ENCODE results near the gene GDI1.

DNA sequence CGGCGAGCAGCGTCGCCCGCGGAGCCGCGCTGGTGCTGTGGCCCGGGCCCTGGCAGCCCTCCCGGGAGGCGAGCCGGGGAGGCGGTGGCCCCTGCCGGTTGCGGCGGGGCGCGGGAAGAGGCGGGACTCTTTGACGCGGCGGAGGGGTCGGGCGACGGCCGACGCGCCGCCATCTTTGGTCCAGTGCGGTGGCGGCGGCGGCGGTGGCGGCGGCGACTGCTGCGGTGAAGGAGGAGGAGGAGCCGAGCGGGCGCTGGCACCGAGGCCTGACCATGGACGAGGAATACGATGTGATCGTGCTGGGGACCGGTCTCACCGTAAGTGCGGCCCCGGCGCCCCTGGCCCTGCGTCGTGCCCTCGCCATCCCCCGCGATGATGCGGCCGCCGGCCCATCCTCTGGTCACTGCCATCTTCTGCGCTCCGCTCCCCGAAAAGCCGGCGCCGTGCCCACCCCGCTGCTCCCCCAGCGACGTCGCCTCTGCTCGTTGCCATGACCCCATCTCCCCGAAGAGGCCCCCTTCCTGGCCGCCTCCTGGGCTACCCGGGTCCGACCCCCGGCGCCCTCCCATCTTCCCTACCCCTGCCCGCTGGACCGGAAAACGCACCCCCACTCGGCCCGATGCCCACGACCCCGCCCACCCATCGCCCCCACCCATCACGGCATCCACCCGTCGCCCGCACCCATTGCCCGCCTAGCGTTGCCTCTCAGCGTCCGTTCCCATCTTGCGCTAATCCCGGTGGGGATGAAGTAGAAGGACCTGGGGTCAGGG lies at the start of gene GDI1:
- TF ChIP-seq POLR2A (IDR thresholded peaks at IDR 0.05; ENCODE audit: low read length) (peak; percentile 27), GATA1 (IDR thresholded peaks at IDR 0.05; ENCODE audit: low read depth, low read length) (no peak)
